B cell (primary cell): ENCODE data around the gene STRADA. TPM values are rescaled to one million over a fixed set of nuclear protein-coding genes. Genes with fewer than 3 reads are reported as not detected.

Source experiments
- ATAC-seq: fragments of 200-7000 bp; cut with Tn5 transposase; one replicate; pipeline ENCODE4 v1.10.0; 2021; ENCODE audit warnings: low read depth, mild to moderate bottlenecking, moderate number of reproducible peaks, moderate library complexity
- CTCF ChIA-PET: fragments of 350-600 bp; sonication (Branson Sonifier 250); formaldehyde crosslinking; loops from one replicate; lab custom pipeline; 2021; ENCODE audit warnings: antibody characterized with exemption, inconsistent platforms; lab: Charles Lee
- POLR2A ChIA-PET: fragments of 350-600 bp; sonication (Branson Sonifier 250); formaldehyde crosslinking; loops from one replicate; lab custom pipeline; 2021; ENCODE audit warnings: antibody characterized with exemption; lab: Charles Lee
- DNase-seq: peaks from one replicate; pipeline ENCODE4 v3.0.0; 2013
- H2AFZ ChIP-seq: 2 replicates; pipeline ENCODE4 v1.6.1; 2012; ENCODE audit warnings: mild to moderate bottlenecking, low read depth, low read length; ENCODE audit not compliant: insufficient read depth, poor library complexity, severe bottlenecking
- H3K27ac ChIP-seq, 2 donors: 1 replicate in 1 of 2; 2 replicates in 1 of 2; pipeline ENCODE4 v1.5.1; 2012 to 2013; ENCODE audit warnings: low read length in 2 of 2, mild to moderate bottlenecking in 2 of 2, moderate library complexity in 1 of 2
- H3K27me3 ChIP-seq, 4 experiments: fragments of 200-600 bp in 1 of 4; sonication (generic) in 1 of 4; replicated peaks in 1 of 4; 1 replicate in 2 of 4; 2 replicates in 2 of 4; pipeline versions ENCODE4 v1.6.1 to v1.7.0; 2013 to 2016; ENCODE audit warnings: low read length in 3 of 4, mild to moderate bottlenecking in 2 of 4, mixed read lengths in 1 of 4, moderate library complexity in 1 of 4; ENCODE audit not compliant: insufficient read depth in 4 of 4, control insufficient read depth in 3 of 4; ENCODE audit errors: control extremely low read depth in 1 of 4
- H3K36me3 ChIP-seq, 2 experiments: replicated peaks in 1 of 2; 1 replicate in 1 of 2; 2 replicates in 1 of 2; pipeline versions ENCODE4 v1.6.1 to v1.7.1; 2013; ENCODE audit warnings: low read length in 1 of 2; ENCODE audit not compliant: insufficient read depth in 2 of 2, control insufficient read depth in 1 of 2; ENCODE audit errors: control extremely low read depth in 1 of 2, extremely low read depth in 1 of 2
- H3K4me1 ChIP-seq, 2 donors: fragments of 200-600 bp in 1 of 2; sonication (generic) in 1 of 2; 1 replicate in 1 of 2; 2 replicates in 1 of 2; pipeline versions ENCODE4 v1.5.1 to v1.6.1; 2013 to 2017; ENCODE audit warnings: low read length in 2 of 2; ENCODE audit not compliant: control insufficient read depth in 2 of 2, insufficient read depth in 2 of 2
- H3K4me2 ChIP-seq: replicated peaks from 2 replicates; pipeline ENCODE3; 2012; ENCODE audit warnings: mild to moderate bottlenecking, low read depth, low read length; ENCODE audit not compliant: poor library complexity, severe bottlenecking
- H3K4me3 ChIP-seq, 5 experiments: fragments of 200-600 bp in 1 of 5; sonication (generic) in 1 of 5; 1 replicate in 3 of 5; 2 replicates in 2 of 5; pipeline versions ENCODE4 v1.5.1 to v1.7.0; 2011 to 2016; ENCODE audit warnings: low read length in 4 of 5, mild to moderate bottlenecking in 4 of 5, low read depth in 2 of 5, control low read depth in 1 of 5, moderate library complexity in 1 of 5; ENCODE audit not compliant: insufficient read depth in 1 of 5; ENCODE audit errors: control extremely low read depth in 1 of 5, extremely low read depth in 1 of 5
- H3K79me2 ChIP-seq: fragments of 200-600 bp; sonication (generic); one replicate; pipeline ENCODE4 v1.6.0; 2016; ENCODE audit warnings: low read length; ENCODE audit not compliant: control insufficient read depth, insufficient read depth
- H3K9ac ChIP-seq: fragments of 200-600 bp; sonication (generic); 2 replicates; pipeline ENCODE4 v1.6.1; 2017; ENCODE audit warnings: mild to moderate bottlenecking, low read length, moderate library complexity
- H3K9me3 ChIP-seq, 3 donors: one replicate each; pipeline versions ENCODE4 v1.6.1 to v1.7.1; 2013; ENCODE audit warnings: low read length in 2 of 3; ENCODE audit not compliant: control insufficient read depth in 2 of 3, insufficient read depth in 1 of 3; ENCODE audit errors: control extremely low read depth in 1 of 3
- H4K20me1 ChIP-seq: 2 replicates; pipeline ENCODE4 v1.6.0; 2012; ENCODE audit warnings: mild to moderate bottlenecking, low read length; ENCODE audit not compliant: insufficient read depth, control insufficient read depth, poor library complexity, severe bottlenecking
- H3K27ac Mint-ChIP-seq: one replicate; pipeline ENCODE4 v1.8.0; 2021; ENCODE audit warnings: mixed read lengths
- H3K27me3 Mint-ChIP-seq: one replicate; pipeline ENCODE4 v1.8.0; 2021; ENCODE audit warnings: mixed read lengths
- H3K4me1 Mint-ChIP-seq: one replicate; pipeline ENCODE4 v1.8.0; 2021; ENCODE audit warnings: mixed read lengths
- H3K4me3 Mint-ChIP-seq: one replicate; pipeline ENCODE4 v1.8.0; 2021; ENCODE audit warnings: mixed read lengths
- H3K9me3 Mint-ChIP-seq: one replicate; pipeline ENCODE4 v1.8.0; 2022; ENCODE audit warnings: mixed read lengths; ENCODE audit not compliant: insufficient read depth
- EZH2 ChIP-seq: IDR thresholded peaks from 2 replicates; pipeline ENCODE4 v1.6.1; 2012; ENCODE audit warnings: borderline replicate concordance, low read depth, mild to moderate bottlenecking, moderate library complexity, low read length; ENCODE audit not compliant: insufficient read depth, poor library complexity, severe bottlenecking
- WGBS: methylation state at CpG from one replicate; pipeline ENCODE4 v1.1.5; 2013; ENCODE audit warnings: missing lambda C conversion rate; ENCODE audit not compliant: insufficient coverage; 5-methylcytosine and 5-hydroxymethylcytosine counted together
- intact Hi-C: fragments of 100-400 bp; cut with micrococcal nuclease; formaldehyde crosslinking; loops from one replicate; pipeline ENCODE4 v1.10.0; 2022
- polyA plus RNA-seq: library from polyadenylated mRNA; depleted of rRNA; stranded (reverse); fragments of >200 nt; gene quantifications from 2 replicates; pipeline ENCODE4 v1.2.3, GENCODE V29; 2012
- total RNA-seq, 2 donors: library from RNA; stranded (reverse); fragments of 120-200 nt in 1 of 2; gene quantifications; 1 replicate in 1 of 2; 2 replicates in 1 of 2; pipeline versions ENCODE4 v1.2.3 to v1.2.4, GENCODE V29; 2013 to 2022
- TF ChIP-seq, protein P1 (sequence below): fragments of 200-600 bp; IDR thresholded peaks from one replicate; pipeline ENCODE4 v1.8.0; 2022; ENCODE audit warnings: antibody characterized with exemption, mild to moderate bottlenecking

The STRADA gene
- total and polyA plus RNA-seq, 2 donors (not counting 1 experiment from before 2014, with no cell fraction given): 48.1 to 93.2 TPM

DNA sequence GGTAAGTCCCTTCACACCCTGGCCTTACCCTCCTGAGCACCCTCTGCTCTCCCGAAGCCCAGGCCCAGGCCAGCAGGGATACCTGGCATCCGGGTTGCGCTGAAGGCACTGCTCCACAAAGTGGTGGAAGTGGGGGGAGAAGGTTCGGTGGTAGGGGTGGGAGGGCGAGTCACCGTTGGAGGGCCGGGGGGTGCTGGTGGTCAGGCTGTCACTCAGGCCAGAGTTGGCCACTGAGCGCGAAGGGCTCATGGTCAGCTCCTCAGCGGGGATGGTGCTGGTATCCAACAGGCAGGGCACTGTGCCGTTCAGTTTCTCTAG lies 37.4 kb downstream of the STRADA start:
- Histone ChIP-seq H3K79me2 (peaks cover 44% of the 10 kb centered on the region), H3K4me2 (peak overlapping the region; percentile 99), H3K27me3 (no peaks in the 10 kb centered on the region), H3K4me1 (peaks cover 55 to 62% of the 10 kb centered on the region in 2 donors), H3K36me3 (peaks cover 0 to 26% of the 10 kb centered on the region in 2 experiments), H3K27ac (peak overlapping the region in 1 of 2 donors; percentile 32), H3K4me3 (no peak overlapping the region), H2AFZ (no peak overlapping the region), H3K9ac (no peak overlapping the region), H3K9me3 (peaks cover 0 to 6% (median 0%) of the 10 kb centered on the region in 3 donors), H4K20me1 (peaks cover 16% of the 10 kb centered on the region)
- CTCF ChIA-PET: interaction anchor here (1.3 kb wide), 1 partner anchor 8 kb away, joined by 3 read pairs; no protein-coding TSS in a partner anchor
- POLR2A ChIA-PET: interaction anchor here (0.7 kb wide), 1 partner anchor 37 kb away, joined by 3 read pairs; no protein-coding TSS in a partner anchor
- WGBS: 98% methylated on average over 9 of the region's 11 CpGs
- Mint-ChIP-seq H3K27ac (peak overlapping the region; percentile 88), H3K27me3 (no peaks in the 10 kb centered on the region), H3K4me3 (no peak overlapping the region), H3K4me1 (peaks cover 65% of the 10 kb centered on the region), H3K9me3 (no peaks in the 10 kb centered on the region)
- no peak for TF ChIP-seq EZH2
- TF ChIP-seq, protein P1, sequence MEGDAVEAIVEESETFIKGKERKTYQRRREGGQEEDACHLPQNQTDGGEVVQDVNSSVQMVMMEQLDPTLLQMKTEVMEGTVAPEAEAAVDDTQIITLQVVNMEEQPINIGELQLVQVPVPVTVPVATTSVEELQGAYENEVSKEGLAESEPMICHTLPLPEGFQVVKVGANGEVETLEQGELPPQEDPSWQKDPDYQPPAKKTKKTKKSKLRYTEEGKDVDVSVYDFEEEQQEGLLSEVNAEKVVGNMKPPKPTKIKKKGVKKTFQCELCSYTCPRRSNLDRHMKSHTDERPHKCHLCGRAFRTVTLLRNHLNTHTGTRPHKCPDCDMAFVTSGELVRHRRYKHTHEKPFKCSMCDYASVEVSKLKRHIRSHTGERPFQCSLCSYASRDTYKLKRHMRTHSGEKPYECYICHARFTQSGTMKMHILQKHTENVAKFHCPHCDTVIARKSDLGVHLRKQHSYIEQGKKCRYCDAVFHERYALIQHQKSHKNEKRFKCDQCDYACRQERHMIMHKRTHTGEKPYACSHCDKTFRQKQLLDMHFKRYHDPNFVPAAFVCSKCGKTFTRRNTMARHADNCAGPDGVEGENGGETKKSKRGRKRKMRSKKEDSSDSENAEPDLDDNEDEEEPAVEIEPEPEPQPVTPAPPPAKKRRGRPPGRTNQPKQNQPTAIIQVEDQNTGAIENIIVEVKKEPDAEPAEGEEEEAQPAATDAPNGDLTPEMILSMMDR: no peak
- intact Hi-C loops: loop anchor here (5.0 kb wide), 1 partner anchor 803 kb away; the partner anchor contains the start of genes CEP95 and DDX5
- DNase-seq: no peak
- ATAC-seq: no peak

- WGBS: 95% methylated on average over 14 of the region's 16 CpGs
- ATAC-seq (no peak), DNase-seq (peak; percentile 21)
- ChIA-PET CTCF (interaction anchor here (1.3 to 4.0 kb wide), 3 partner anchors 8 to 264 kb away, joined by 3 to 26 read pairs (median 3); partner anchors contain the start of gene STRADA), POLR2A (interaction anchor here (0.6 to 10.6 kb wide), 3 partner anchors 37 to 149 kb away, joined by 3 to 113 read pairs (median 4); partner anchors contain the start of genes CCDC47 and DDX42)
- Histone ChIP-seq H3K9ac (no peak overlapping the region), H2AFZ (no peak overlapping the region), H3K79me2 (peaks cover 47% of the 10 kb centered on the region), H3K4me1 (peaks cover 55 to 62% of the 10 kb centered on the region in 2 donors), H3K36me3 (peaks cover 0 to 25% of the 10 kb centered on the region in 2 experiments), H4K20me1 (peaks cover 21% of the 10 kb centered on the region), H3K4me2 (peak overlapping the region; percentile 99), H3K4me3 (no peak overlapping the region), H3K9me3 (peaks cover 0 to 6% (median 0%) of the 10 kb centered on the region in 3 donors), H3K27me3 (no peaks in the 10 kb centered on the region), H3K27ac (peak overlapping the region in 1 of 2 donors; percentile 32)
- TF ChIP-seq EZH2: no peak
- Mint-ChIP-seq H3K4me3 (peak overlapping the region; percentile 55), H3K4me1 (peaks cover 61% of the 10 kb centered on the region), H3K27ac (peak overlapping the region; percentile 88), H3K9me3 (no peaks in the 10 kb centered on the region), H3K27me3 (no peaks in the 10 kb centered on the region)
- intact Hi-C loops: loop anchor here (5.0 kb wide), 1 partner anchor 804 kb away; the partner anchor contains the start of genes CEP95 and DDX5
These were observed 37.9 kb downstream of the STRADA start for GRCh38 chr17:63703556-63704258.
